SH-SY5Y (cell line): ENCODE results near the gene AQP3.

ENCODE experiments used
- GATA2 ChIP-seq: IDR thresholded peaks from 2 replicates; pipeline ENCODE4 v1.6.1; 2011; ENCODE audit warnings: mild to moderate bottlenecking, low read depth, low read length
- GATA3 ChIP-seq: IDR thresholded peaks from 2 replicates; pipeline ENCODE4 v1.6.1; 2011; ENCODE audit warnings: low read depth, mild to moderate bottlenecking, low read length, moderate library complexity

DNA sequence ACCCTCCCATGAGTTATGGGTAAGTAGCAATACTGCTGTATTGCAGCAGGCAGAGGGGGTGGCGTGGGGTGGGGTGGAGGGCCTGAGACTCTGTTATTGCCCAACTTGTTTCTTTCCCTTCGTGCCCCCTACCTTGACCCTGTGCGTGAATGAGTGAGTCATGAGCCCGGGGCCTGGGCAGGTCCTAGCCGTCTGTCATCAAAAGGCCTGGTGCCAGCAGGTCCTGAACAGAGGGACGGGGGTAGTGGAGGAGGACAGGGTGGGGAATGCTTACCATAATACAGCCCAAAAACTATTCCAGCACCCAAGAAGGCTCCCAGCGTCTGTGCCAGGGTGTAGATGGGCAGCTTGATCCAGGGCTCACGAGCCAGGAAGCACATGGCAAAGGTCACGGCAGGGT is 4.3 kb downstream of the AQP3 start:
- TF ChIP-seq GATA2 = no peak
- no peak for TF ChIP-seq GATA3
